RWPE2 (cell line): Measurements from ENCODE around the gene AIF1L.

ENCODE experiments used
- ATAC-seq: fragments of 200-7000 bp; cut with Tn5 transposase; 3 replicates; pipeline ENCODE4 v1.9.1; 2021; ENCODE audit warnings: low read depth
- DNase-seq: peaks from one replicate; pipeline ENCODE4 v3.0.0-alpha.2; 2020; ENCODE audit warnings: low spot score
- H3K27ac ChIP-seq: fragments of 450-650 bp; 2 replicates; pipeline ENCODE4 v1.5.1; 2017; ENCODE audit warnings: mild to moderate bottlenecking; ENCODE audit not compliant: poor library complexity, severe bottlenecking
- H3K27me3 ChIP-seq: fragments of 250-450 bp; sonication (Bioruptor Pico); 2 replicates; pipeline ENCODE4 v1.5.1; 2021; ENCODE audit warnings: mild to moderate bottlenecking, moderate library complexity; ENCODE audit not compliant: insufficient read depth, poor library complexity, severe bottlenecking
- H3K36me3 ChIP-seq: fragments of 250-450 bp; sonication (Bioruptor Pico); 2 replicates; pipeline ENCODE4 v1.5.1; 2020; ENCODE audit warnings: low read depth, mild to moderate bottlenecking, moderate library complexity
- H3K4me1 ChIP-seq: fragments of 250-450 bp; sonication (Bioruptor Pico); 2 replicates; pipeline ENCODE4 v1.5.1; 2021; ENCODE audit warnings: mild to moderate bottlenecking, moderate library complexity; ENCODE audit not compliant: insufficient read depth, poor library complexity, severe bottlenecking
- H3K4me3 ChIP-seq: fragments of 250-450 bp; sonication (Bioruptor Pico); 2 replicates; pipeline ENCODE4 v1.5.1; 2021; ENCODE audit warnings: mild to moderate bottlenecking, moderate library complexity; ENCODE audit not compliant: severe bottlenecking
- H3K9me3 ChIP-seq: fragments of 250-450 bp; sonication (Bioruptor Pico); 2 replicates; pipeline ENCODE4 v1.5.1; 2021; ENCODE audit warnings: mild to moderate bottlenecking, moderate library complexity; ENCODE audit not compliant: severe bottlenecking
- CTCF ChIP-seq: fragments of 450-650 bp; IDR thresholded peaks from one replicate; pipeline ENCODE4 v1.5.1; 2017; ENCODE audit warnings: mild to moderate bottlenecking, moderate library complexity; ENCODE audit not compliant: poor library complexity, severe bottlenecking

Gene AIF1L

GRCh38 chr9:131119600-131119999, 23.3 kb downstream of the AIF1L start:
- no peak overlapping the region for H3K4me3 ChIP-seq
- H3K9me3 ChIP-seq = peaks cover 2% of the 10 kb centered on the region
- H3K27me3 ChIP-seq = no peaks in the 10 kb centered on the region
- no peak for TF ChIP-seq CTCF
- no peak overlapping the region for H3K27ac ChIP-seq
- no peaks in the 10 kb centered on the region for H3K4me1 ChIP-seq
- ATAC-seq (no peak), DNase-seq (no peak)
- no peaks in the 10 kb centered on the region for H3K36me3 ChIP-seq

GRCh38 chr9:131120620-131121228, 24.4 kb downstream of the AIF1L start:
- DNase-seq = no peak
- no peak overlapping the region for H3K27ac ChIP-seq
- no peak for ATAC-seq
- H3K4me3 ChIP-seq = no peak overlapping the region
- TF ChIP-seq CTCF = no peak
- no peaks in the 10 kb centered on the region for H3K27me3 ChIP-seq
- H3K36me3 ChIP-seq = no peaks in the 10 kb centered on the region
- H3K9me3 ChIP-seq = peaks cover 2% of the 10 kb centered on the region
- no peaks in the 10 kb centered on the region for H3K4me1 ChIP-seq

GRCh38 chr9:131121346-131121745, 25.0 kb downstream of the AIF1L start:
- Histone ChIP-seq H3K27me3 (no peaks in the 10 kb centered on the region), H3K27ac (no peak overlapping the region), H3K4me1 (no peaks in the 10 kb centered on the region), H3K36me3 (no peaks in the 10 kb centered on the region), H3K4me3 (no peak overlapping the region), H3K9me3 (peaks cover 2% of the 10 kb centered on the region)
- no peak for TF ChIP-seq CTCF
- ATAC-seq (no peak), DNase-seq (no peak)

- Histone ChIP-seq H3K36me3 (peaks cover 2% of the 10 kb centered on the region), H3K4me3 (no peak overlapping the region), H3K27ac (no peak overlapping the region), H3K4me1 (no peaks in the 10 kb centered on the region), H3K9me3 (peaks cover 2% of the 10 kb centered on the region), H3K27me3 (no peaks in the 10 kb centered on the region)
- no peak for TF ChIP-seq CTCF
- DNase-seq (no peak), ATAC-seq (no peak)
Measured at GRCh38 chr9:131122158-131122557, 25.8 kb downstream of the AIF1L start.

- H3K27ac ChIP-seq = peak overlapping the region; percentile 39
- ATAC-seq = no peak
Measured at GRCh38 chr9:131125038-131125287, 28.6 kb downstream of the AIF1L start.

More at GRCh38 chr9:131125038-131125287, 28.6 kb downstream of the AIF1L start:
- Histone ChIP-seq H3K4me1 (no peaks in the 10 kb centered on the region), H3K36me3 (peaks cover 29% of the 10 kb centered on the region), H3K9me3 (peaks cover 4% of the 10 kb centered on the region), H3K4me3 (peak overlapping the region; percentile 64), H3K27me3 (no peaks in the 10 kb centered on the region)
- DNase-seq = no peak
- TF ChIP-seq CTCF = no peak
